Measurements from ENCODE around the gene IL17RD.

DNA sequence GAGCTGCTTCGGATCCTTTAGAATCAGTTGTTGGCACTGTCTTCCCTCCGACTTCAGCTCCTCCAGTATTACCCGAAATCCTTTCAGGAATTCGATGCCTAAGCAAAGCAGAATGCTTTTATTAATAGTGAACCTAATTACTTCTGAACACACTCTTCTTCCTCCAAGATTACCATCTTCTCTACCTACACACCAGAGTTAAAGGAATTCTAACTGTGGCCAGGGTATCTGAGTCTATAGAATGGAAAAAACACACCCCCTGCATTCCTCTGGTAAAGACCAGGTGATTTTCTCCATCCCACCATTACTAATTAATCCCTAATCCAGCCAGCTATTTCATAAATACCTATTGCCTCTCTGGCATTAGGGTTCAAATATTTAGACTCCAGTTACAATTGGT, 54.9 kb downstream of the IL17RD start:
- no peak for TF ChIP-seq GATA2 (IDR thresholded peaks at IDR 0.05; ENCODE audit: low read depth, low read length)
- no peak for TF ChIP-seq GATA3 (IDR thresholded peaks at IDR 0.05; ENCODE audit: low read depth, low read length)
